HG02798 (cell line): ENCODE measurements around the gene AGFG1.

Source experiments
- ATAC-seq: cut with Tn5 transposase; IDR thresholded peaks from one replicate; pipeline ENCODE4 v1.9.1; 2021; ENCODE audit warnings: mild to moderate bottlenecking; ENCODE audit not compliant: unreplicated experiment, poor library complexity

The AGFG1 gene, protein sequence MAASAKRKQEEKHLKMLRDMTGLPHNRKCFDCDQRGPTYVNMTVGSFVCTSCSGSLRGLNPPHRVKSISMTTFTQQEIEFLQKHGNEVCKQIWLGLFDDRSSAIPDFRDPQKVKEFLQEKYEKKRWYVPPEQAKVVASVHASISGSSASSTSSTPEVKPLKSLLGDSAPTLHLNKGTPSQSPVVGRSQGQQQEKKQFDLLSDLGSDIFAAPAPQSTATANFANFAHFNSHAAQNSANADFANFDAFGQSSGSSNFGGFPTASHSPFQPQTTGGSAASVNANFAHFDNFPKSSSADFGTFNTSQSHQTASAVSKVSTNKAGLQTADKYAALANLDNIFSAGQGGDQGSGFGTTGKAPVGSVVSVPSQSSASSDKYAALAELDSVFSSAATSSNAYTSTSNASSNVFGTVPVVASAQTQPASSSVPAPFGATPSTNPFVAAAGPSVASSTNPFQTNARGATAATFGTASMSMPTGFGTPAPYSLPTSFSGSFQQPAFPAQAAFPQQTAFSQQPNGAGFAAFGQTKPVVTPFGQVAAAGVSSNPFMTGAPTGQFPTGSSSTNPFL

DNA sequence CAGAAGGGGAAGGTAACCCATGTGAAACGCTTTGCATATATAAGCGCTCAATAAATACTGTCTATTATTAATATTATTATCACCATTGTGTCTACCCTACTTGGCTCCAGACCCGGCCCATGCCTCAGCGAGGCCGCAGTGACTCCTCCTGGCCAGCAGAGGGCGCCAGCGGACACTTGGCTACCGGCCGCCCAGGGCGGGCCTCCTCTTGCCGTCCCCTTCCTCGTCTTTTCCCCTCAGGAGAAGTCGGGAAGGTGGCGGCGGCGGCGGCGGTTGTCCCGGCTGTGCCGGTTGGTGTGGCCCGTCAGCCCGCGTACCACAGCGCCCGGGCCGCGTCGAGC lies at the start of gene AGFG1:
Gene AGFG1 (plus strand): TSS at position 233 of the 341 bp plus-strand sequence. CDS start 266 bp downstream, outside the sequence.
- ATAC-seq, result peak; percentile 89

DNA sequence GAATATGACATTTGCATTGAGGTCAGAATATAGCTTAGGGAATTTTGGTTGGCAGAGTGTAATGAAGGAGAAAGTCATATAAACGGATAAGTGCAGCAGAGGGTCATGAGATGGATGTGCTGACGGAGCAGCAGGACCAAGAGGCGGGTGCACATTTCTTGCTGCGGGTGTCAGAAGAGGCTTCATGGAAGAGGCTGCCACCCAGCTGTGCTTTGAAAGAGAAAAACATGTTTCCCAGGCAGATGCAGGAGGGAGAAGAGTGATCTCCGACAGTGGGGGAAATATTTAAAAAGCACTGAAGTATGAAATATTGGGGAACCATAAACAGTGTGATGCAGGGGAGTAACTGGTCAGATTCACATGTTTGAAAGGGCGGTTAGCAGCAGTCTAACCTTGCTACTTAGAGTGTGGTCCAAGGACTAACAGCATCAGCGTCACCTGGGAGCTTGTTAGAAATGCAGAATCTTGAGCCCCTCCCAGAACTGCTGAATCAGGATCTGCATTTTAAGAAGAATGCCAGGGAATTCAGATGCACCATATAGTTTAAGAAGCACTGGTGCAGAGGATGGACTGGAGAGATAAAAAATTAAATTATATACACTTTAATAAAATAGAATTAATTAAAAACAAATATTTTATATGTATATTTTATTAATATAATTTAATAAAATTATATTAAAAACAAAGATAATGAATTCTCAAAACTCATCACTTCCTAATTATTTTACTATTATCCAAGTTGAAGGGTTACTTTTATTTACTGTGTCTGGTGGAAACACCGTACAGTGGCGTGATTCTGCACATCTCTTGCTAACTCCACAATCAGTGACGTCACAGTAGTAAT lies 48.1 kb upstream of the AGFG1 start:
- no peak for ATAC-seq

DNA sequence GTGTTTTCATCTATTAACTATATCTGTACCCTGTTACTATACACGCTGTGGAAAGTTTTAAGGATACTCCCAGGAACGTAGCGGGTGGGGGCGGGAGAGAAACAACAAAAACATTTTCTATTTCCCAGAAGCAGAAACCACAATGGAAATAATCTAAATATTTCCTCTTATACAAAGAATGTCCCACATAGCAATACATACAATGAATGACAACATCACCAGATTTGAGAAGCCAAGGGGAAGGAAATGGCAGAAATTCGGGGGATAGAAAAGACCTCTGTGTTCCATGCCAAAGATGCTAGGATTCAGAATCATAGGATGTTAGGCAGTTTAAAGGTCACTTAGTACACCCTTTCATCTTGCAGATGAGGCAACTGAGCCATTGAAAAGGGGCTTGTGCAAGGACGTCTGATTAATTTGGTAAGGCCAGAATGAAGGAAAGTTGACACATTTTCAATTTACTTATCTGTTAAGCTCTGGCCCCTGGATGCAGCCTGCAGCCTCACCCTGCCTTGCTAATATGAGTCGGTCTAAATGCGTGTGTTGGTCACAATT lies 43.1 kb upstream of the AGFG1 start:
- no peak for ATAC-seq

DNA sequence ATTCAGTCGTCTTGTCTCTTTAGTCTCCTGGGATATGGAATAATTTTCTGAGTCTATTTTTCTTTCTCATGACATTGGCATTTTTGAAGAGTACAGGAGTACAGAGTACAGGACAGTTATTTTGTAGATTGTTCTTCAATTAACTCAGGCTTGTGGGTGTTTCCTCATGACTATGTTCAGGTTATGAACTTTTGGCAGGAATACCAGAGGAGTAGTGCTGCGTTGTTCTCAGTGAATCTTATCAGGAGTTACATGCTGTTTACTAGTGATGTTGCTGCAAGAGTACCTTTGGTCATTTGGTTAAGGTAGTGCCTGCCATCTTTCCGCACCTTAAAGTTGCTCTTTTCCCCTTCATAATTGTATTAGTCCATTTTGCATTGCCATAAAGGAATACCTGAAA lies 41.3 kb upstream of the AGFG1 start:
- no peak for ATAC-seq

DNA sequence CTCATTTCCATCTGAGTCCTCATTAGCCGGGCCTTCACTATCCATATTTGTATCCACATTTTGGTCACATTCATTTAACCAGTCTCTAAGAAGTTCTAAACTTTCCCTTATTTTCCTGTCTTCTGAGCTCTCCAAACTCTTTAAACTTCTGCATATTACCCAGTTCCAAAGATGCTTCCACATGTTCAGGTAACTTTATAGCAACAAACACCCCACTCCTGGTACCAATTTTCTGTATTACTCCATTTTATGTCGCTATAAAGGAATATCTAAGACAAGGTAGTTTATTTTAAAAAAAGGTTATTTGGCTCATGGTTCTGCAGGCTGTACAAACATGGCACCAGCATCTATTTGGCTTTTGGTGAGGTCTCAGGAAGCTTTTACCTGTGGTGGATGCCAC lies 38.8 kb upstream of the AGFG1 start:
- ATAC-seq, result no peak

DNA sequence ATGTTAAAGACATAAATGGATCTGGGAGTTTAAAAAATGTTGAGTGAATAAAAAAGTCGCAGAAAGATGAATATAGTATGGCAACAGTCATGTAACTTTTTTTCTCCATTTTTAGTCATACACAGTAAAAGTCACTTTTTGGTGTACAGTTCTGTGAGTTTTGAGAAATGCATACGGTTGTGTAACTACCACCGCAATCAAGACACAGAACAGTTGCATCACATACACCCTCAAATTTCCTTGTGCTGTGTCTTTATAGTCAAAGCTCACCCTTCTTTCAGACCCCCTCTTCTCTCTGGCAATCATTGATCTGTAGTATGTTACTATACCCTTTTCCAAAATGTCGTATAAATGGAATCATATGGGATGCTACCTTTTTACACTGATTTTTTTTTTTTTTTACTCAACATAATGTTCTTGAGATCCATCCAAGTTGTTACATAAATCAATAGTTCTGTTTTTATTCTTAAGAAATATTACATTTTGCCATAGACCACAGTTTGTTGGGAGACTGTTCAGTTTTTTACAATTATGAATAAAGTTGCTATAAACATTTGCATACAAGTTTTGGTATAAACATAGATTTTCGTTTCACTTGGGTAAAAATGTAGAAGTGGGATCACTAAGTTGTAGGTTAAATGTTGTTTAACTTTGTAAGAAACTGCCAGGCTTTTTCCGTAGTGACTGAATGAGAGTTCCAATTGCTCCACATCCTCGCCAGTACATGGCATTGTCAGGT lies 35.4 kb upstream of the AGFG1 start:
- ATAC-seq, result no peak

DNA sequence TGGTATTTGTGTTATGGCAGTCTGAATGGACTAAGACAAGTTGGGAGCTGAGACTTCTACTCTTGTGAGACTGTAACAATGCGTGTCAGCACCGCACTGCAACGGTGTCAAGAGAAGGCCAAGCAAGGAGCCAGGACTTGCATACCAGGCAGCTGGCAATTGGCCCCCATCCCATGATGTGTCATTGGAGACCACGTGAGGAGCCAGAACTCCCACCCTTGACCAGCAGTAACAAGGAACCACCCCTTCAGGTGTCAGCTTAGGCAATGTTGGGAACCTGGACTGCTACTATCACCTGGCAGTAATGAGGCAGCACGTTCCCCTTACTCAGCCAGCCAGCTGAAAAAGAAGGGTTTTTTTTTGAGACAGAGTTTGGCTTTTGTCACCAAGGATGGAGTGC lies 32.7 kb upstream of the AGFG1 start:
- no peak for ATAC-seq

DNA sequence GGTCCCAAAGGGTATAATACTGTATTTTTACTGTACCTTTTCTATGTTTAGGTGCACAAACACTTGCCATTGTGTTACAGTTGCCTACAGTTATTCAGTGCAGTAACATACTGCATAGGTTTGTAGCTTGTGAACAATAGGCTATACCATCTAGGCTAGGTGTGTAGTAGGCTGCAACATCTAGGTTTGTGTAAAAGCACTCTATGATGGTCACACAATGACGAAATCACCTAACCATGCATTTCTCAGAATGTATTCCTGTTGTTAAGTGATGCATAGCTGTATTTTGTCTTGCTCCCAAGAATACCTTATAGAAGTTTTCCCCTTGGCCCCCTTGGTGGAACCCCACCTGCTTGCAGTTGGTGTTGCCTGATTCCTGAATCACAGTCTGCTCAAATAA lies 29.3 kb upstream of the AGFG1 start:
- no peak for ATAC-seq

DNA sequence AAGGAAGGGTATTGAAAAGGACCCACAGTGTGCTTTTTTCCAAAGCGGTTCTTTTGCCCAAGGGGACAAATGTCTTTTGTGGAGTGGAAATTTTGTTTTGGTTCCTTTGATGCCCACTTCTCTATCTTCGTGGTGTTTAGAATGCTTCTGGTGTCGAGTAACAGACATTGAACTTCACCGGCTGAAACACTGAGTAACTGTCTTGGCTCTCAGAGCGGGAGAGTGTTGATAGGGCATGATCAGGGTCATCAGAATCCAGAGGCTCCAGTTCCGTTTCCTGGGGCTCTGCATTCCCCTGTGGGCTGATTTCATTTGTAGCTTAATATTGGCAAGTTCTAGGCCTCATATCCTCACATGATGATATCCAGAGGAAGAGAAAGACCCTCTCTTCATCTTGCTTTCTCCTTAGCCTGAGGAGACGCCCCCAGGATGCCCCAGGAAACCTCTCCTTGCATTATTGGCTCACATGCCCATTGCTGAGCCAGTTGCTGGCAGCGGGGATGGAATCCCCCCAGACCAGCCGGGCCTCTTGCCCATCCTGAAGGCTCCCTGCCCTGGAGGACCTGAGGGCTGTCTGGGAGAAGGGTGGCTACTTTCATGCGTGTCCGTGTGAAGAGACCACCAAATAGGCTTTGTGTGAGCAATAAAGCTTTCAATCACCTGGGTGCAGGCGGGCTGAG lies 27.9 kb upstream of the AGFG1 start:
- ATAC-seq, result no peak

DNA sequence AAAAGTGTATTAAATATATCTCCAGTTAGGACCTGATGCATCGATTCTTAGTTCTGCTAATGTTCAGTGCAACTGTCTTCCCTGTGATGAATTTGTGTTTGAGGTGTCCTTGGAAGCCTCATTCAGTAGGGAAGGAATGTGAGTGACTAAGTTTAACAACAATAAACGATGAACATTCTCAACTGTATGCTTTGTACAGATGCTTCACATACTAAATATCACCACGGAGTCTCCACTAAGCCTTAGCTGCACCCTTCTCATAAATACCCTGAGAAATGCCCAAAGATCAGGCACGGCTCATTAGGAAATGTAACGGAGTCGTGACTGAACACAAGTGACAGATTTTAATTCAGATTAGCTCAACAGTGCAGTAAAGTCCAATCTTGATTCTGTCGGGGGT lies 24.4 kb upstream of the AGFG1 start:
- no peak for ATAC-seq

DNA sequence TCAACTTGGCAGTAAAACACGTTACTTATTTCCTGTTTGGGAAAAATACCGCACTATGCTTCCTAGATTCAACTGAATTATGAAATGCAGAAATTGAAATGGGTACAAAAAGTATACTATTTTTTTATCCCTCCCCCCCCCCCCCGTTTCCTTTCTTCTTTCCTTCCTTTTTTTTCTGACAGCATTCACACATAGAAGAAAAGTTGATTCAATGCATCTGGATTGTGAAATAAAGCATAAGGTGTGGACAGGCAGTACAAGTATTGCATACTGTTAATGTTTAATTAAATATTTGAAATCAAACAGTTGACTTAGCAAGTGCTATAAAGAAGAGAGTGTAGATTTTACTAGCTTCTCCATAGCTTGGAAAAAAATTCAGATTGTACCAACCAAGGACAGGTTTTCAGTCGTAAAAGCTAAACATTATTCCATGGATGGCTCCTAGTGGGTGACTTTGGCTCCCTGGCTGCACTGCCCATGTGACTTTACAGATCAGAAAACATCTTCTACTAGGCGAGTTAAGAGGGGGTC lies 21.6 kb upstream of the AGFG1 start:
- ATAC-seq, result no peak

DNA sequence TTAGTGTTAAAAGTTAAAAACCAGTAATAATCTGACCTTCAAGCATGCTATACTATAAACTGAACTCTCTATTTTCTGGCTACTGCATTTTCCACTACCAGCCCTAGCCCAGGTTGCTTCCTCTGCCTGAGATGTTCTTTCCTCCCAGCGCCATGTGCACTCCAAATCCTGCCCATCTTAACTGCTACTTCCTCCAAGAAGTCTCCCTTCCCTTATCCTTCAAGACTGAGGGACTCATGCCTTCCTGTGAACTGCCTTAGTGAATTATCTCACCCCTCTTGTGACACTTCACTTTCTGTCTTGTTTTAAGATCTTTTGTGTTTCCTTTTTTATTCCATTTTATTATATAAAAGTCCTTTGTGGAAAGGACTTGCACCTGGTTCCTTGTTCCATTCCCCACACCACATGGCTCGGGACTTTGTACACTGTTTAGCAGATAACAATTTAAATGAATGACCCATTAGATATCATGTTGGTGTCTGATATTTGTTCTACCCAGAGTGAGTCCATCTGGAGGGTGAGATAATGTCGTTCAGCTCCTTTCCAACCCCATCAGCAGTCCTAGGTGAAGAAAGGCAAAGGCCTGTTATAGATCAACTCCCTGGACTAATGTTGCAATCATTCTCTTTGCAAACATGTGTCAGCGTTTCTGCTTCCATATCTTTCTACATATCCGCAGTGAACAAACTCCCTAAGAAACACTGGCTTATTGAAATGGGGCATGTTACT lies 20.9 kb upstream of the AGFG1 start:
- ATAC-seq, result no peak

DNA sequence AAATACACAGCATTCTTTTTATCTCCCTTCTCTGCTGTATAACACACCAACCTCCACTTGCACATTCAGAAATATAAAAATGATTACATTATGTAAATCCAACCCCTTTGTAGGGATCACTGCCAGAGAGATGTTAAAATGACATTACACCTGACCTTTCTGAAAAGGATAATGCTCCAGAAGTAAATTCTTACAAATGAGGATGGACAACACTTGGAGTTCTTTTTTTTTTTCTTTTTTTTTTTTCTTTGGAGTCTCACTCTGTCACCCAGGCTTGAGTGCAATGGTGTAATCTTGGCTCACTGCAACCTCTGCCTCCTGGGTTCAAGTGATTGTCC lies 20.3 kb upstream of the AGFG1 start:
- ATAC-seq, result no peak

DNA sequence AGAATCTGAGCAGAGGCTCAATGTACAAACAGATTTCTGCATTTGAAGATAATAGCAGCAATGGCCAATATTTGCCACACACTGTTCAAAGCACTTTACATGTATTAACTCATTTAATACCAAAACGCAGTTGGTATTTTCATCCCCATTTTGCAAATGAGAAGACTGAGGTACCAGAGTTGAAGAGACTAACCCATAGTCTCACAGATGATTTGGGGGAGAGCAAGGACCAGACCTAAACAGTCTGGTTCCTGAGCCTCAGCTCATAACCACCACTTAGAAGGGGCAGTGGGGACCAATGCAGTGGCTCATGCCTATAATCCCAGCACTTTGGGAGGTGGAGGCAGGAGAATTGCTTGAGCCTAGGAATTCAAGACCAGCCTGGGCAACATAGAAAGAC lies 18.1 kb upstream of the AGFG1 start:
- ATAC-seq, result no peak

DNA sequence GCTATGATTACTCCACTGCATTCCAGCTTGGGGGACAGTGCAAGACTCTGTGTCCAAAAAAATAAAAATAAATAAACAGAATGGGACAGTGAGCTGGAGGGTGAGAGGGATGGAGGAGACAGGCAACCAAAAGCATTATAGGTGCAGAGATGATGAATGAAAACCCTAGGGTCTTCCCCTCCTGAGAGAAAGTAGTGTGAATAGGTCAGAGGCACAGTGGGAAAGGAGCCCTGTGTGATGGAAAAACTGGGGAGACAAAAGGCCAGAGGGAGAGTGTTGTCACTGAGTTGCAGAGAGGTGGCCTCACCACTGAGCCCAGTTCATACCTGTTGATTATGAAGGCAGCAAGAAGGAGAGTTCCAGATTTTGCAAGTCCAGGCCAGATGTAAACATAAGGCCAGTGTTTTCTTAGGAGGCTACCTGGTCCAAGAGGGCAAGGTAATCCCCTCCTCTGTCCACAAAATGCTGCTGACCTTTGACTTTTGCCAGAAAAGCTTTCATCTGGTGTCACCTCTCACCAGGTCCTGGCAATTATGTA lies 17.6 kb upstream of the AGFG1 start:
- no peak for ATAC-seq

DNA sequence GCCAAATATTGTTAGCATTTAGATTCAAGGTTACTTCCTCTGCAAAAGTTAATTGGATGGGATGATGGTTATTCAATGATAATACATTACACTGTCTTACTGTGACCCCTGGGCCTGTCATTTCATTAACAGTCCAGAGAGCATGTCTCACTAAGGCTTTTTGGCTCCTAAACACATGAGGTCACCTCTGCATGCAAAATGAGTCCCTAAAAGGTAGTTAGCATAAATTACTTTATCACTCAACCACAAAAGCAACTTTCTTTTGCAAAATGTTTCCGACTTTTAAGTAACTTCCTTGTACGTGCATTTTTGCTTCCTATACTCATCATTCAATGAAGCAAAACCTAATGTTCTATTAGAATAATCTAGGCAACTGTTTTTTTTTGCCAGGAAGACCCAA lies 16.8 kb upstream of the AGFG1 start:
- no peak for ATAC-seq

DNA sequence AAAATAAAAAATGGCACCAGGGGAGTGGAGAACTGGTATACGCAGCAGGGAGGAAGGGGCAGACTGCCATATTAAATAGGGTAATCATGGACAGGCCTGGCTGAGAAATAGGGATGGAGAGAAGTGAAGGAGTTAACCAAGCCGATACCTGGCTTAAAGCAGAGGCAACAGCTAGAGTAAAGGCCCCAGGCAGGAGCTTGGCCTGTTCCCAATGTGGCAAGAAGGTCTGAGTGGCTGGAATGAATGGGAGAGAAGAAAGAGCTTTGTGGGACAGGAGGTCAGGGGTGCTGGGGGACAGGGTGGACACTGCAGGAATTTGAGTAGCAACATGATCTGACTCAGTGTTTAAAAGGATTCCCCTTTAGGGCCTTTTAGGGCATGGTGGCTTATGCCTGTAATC lies 15.9 kb upstream of the AGFG1 start:
- no peak for ATAC-seq

DNA sequence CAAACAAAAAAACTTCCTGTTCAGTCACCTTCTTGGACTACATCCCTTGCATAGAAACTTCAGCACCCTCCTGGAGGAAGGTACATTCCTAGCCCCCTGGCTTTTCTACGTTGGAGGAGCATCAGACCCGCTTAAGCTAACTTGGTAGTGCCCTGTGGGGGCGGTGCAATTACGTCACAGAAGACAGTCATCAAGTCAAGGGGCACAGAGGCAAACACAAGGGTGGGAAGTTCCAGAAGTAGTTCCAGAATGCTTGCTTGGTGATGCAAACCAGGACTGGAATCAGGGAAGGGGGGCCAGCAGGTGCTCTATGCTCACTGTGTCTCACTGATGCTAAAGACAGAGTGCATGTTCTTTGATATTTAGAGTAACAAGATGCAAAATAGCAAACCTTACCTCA lies 15.2 kb upstream of the AGFG1 start:
- ATAC-seq, result no peak

DNA sequence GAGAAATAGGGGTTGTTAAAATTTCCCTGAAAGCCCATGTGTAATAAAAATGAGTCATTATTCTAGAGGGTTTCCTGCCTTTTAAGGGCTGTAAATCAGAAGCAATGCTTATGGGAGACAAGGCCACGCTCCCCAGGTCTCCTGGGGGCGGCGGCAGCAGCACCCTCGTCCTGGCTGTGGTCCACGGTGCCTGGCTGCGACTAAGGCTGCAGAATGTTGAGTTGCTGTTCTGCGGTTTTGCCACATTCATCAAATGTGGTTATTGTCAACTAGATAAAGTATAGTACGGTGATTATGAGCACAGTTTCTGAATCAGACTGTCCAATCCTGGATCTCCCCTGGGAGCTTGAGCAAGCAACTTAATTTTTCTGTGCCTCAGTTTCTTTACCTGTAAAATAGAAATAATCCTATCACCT lies 11.9 kb upstream of the AGFG1 start:
- ATAC-seq, result peak; percentile 32
